Activated CD4-positive, alpha-beta memory T cell treated with anti-CD3 and anti-CD28 coated beads for 36 hours (primary cell): ENCODE results near the gene ANKS1B. TPM values are rescaled to one million over a fixed set of nuclear protein-coding genes. Genes with fewer than 3 reads are reported as not detected.

Experiments
- CTCF ChIA-PET: fragments of 350-600 bp; sonication (Branson Sonifier 250); formaldehyde crosslinking; loops from one replicate; lab custom pipeline; 2021; ENCODE audit warnings: antibody characterized with exemption, inconsistent platforms; lab: Charles Lee
- POLR2A ChIA-PET: fragments of 350-600 bp; sonication (Branson Sonifier 250); formaldehyde crosslinking; loops from one replicate; lab custom pipeline; 2021; ENCODE audit warnings: antibody characterized with exemption; lab: Charles Lee
- DNase-seq: peaks from one replicate; pipeline ENCODE4 v3.0.0-alpha.2; 2020
- H3K27ac Mint-ChIP-seq: one replicate; pipeline ENCODE4 v1.8.0; 2021; ENCODE audit warnings: mixed read lengths
- H3K27me3 Mint-ChIP-seq: one replicate; pipeline ENCODE4 v1.8.0; 2021; ENCODE audit warnings: mixed read lengths
- H3K36me3 Mint-ChIP-seq: one replicate; pipeline ENCODE4 v1.8.0; 2021; ENCODE audit warnings: mixed read lengths
- H3K4me1 Mint-ChIP-seq: one replicate; pipeline ENCODE4 v1.8.0; 2021; ENCODE audit warnings: low read depth, mixed read lengths
- H3K4me3 Mint-ChIP-seq: one replicate; pipeline ENCODE4 v1.8.0; 2021; ENCODE audit warnings: mild to moderate bottlenecking, mixed read lengths
- H3K9me3 Mint-ChIP-seq: one replicate; pipeline ENCODE4 v1.8.0; 2021; ENCODE audit warnings: mixed read lengths
- intact Hi-C: fragments of 100-400 bp; cut with micrococcal nuclease; formaldehyde crosslinking; loops from one replicate; pipeline ENCODE4 v1.15.1; 2023
- total RNA-seq, 2 experiments: library from RNA; stranded (reverse); gene quantifications; one replicate each; pipeline ENCODE4 v1.2.3, GENCODE V29; 2021

ANKS1B gene
- total RNA-seq, 2 experiments from 2014 or later = 0.97 to 1.0 TPM

- DNase-seq = no peak
- Mint-ChIP-seq H3K4me3 (no peak overlapping the region), H3K9me3 (peaks cover 5% of the 10 kb centered on the region), H3K36me3 (no peaks in the 10 kb centered on the region), H3K27me3 (no peaks in the 10 kb centered on the region), H3K4me1 (no peaks in the 10 kb centered on the region), H3K27ac (no peak overlapping the region)
- ChIA-PET POLR2A (no interaction called here), CTCF (no interaction called here)
- intact Hi-C loops = no loop called here
Observed at GRCh38 chr12:99707883-99708282, 276.9 kb downstream of the ANKS1B start.

- H3K36me3 Mint-ChIP-seq = no peaks in the 10 kb centered on the region
- ChIA-PET POLR2A (no interaction called here), CTCF (no interaction called here)
- no peak overlapping the region for H3K4me3 Mint-ChIP-seq
- intact Hi-C loops = no loop called here
- H3K4me1 Mint-ChIP-seq = no peaks in the 10 kb centered on the region
- peaks cover 5% of the 10 kb centered on the region for H3K9me3 Mint-ChIP-seq
- DNase-seq = no peak
- no peaks in the 10 kb centered on the region for H3K27me3 Mint-ChIP-seq
- H3K27ac Mint-ChIP-seq = no peak overlapping the region
Observed at GRCh38 chr12:99706736-99707473, 277.8 kb downstream of the ANKS1B start.

- intact Hi-C loops = no loop called here
- ChIA-PET CTCF (no interaction called here), POLR2A (no interaction called here)
- peaks cover 2% of the 10 kb centered on the region for H3K9me3 Mint-ChIP-seq
- H3K27ac Mint-ChIP-seq = no peak overlapping the region
- H3K4me1 Mint-ChIP-seq = no peaks in the 10 kb centered on the region
- no peak for DNase-seq
- H3K36me3 Mint-ChIP-seq = no peaks in the 10 kb centered on the region
- no peak overlapping the region for H3K4me3 Mint-ChIP-seq
- no peaks in the 10 kb centered on the region for H3K27me3 Mint-ChIP-seq
Observed at GRCh38 chr12:99704458-99704857, 280.3 kb downstream of the ANKS1B start.

- intact Hi-C loops = no loop called here
- H3K9me3 Mint-ChIP-seq = peaks cover 2% of the 10 kb centered on the region
- H3K27me3 Mint-ChIP-seq = no peaks in the 10 kb centered on the region
- ChIA-PET POLR2A (no interaction called here), CTCF (no interaction called here)
- DNase-seq = no peak
- no peaks in the 10 kb centered on the region for H3K36me3 Mint-ChIP-seq
- no peaks in the 10 kb centered on the region for H3K4me1 Mint-ChIP-seq
- H3K27ac Mint-ChIP-seq = no peak overlapping the region
- no peak overlapping the region for H3K4me3 Mint-ChIP-seq
Observed at GRCh38 chr12:99704036-99704435, 280.7 kb downstream of the ANKS1B start.

- no peaks in the 10 kb centered on the region for H3K36me3 Mint-ChIP-seq
- no peaks in the 10 kb centered on the region for H3K4me1 Mint-ChIP-seq
- H3K9me3 Mint-ChIP-seq = no peaks in the 10 kb centered on the region
- intact Hi-C loops = no loop called here
- H3K27ac Mint-ChIP-seq = no peak overlapping the region
- no peaks in the 10 kb centered on the region for H3K27me3 Mint-ChIP-seq
- no peak overlapping the region for H3K4me3 Mint-ChIP-seq
- no peak for DNase-seq
- ChIA-PET POLR2A (no interaction called here), CTCF (no interaction called here)
Observed at GRCh38 chr12:99700032-99700431, 284.7 kb downstream of the ANKS1B start.

GRCh38 chr12:99695050-99695449 lies 289.7 kb downstream of the ANKS1B start:
- Mint-ChIP-seq H3K36me3 (no peaks in the 10 kb centered on the region), H3K4me1 (no peaks in the 10 kb centered on the region), H3K27ac (no peak overlapping the region), H3K27me3 (no peaks in the 10 kb centered on the region), H3K9me3 (peaks cover 4% of the 10 kb centered on the region), H3K4me3 (no peak overlapping the region)
- DNase-seq = no peak
- intact Hi-C loops = no loop called here
- ChIA-PET POLR2A (interaction anchor here (0.7 kb wide), 1 partner anchor 278 kb away, joined by 4 read pairs; no protein-coding TSS in a partner anchor), CTCF (no interaction called here)

GRCh38 chr12:99686142-99686541 lies 298.6 kb downstream of the ANKS1B start:
- CTCF ChIA-PET = no interaction called here
- intact Hi-C loops = no loop called here
- H3K36me3 Mint-ChIP-seq = no peaks in the 10 kb centered on the region
- DNase-seq = no peak
- H3K27me3 Mint-ChIP-seq = no peaks in the 10 kb centered on the region
- POLR2A ChIA-PET = no interaction called here
- H3K9me3 Mint-ChIP-seq = peaks cover 18% of the 10 kb centered on the region
- no peak overlapping the region for H3K27ac Mint-ChIP-seq
- H3K4me1 Mint-ChIP-seq = no peaks in the 10 kb centered on the region
- H3K4me3 Mint-ChIP-seq = no peak overlapping the region

- CTCF ChIA-PET = no interaction called here
- Mint-ChIP-seq H3K27ac (no peak overlapping the region), H3K27me3 (no peaks in the 10 kb centered on the region), H3K4me3 (no peak overlapping the region), H3K9me3 (peaks cover 26% of the 10 kb centered on the region), H3K4me1 (no peaks in the 10 kb centered on the region), H3K36me3 (no peaks in the 10 kb centered on the region)
- intact Hi-C loops = no loop called here
- DNase-seq = no peak
- POLR2A ChIA-PET = no interaction called here
Observed at GRCh38 chr12:99680276-99680675, 304.5 kb downstream of the ANKS1B start.

GRCh38 chr12:99670635-99671034 lies 314.1 kb downstream of the ANKS1B start:
- POLR2A ChIA-PET = no interaction called here
- H3K4me1 Mint-ChIP-seq = no peaks in the 10 kb centered on the region
- intact Hi-C loops = no loop called here
- DNase-seq = no peak
- H3K36me3 Mint-ChIP-seq = no peaks in the 10 kb centered on the region
- no peaks in the 10 kb centered on the region for H3K27me3 Mint-ChIP-seq
- H3K9me3 Mint-ChIP-seq = peaks cover 3% of the 10 kb centered on the region
- H3K4me3 Mint-ChIP-seq = no peak overlapping the region
- CTCF ChIA-PET = no interaction called here
- no peak overlapping the region for H3K27ac Mint-ChIP-seq

- Mint-ChIP-seq H3K27ac (no peak overlapping the region), H3K9me3 (no peaks in the 10 kb centered on the region), H3K4me3 (no peak overlapping the region), H3K36me3 (no peaks in the 10 kb centered on the region), H3K27me3 (no peaks in the 10 kb centered on the region), H3K4me1 (no peaks in the 10 kb centered on the region)
- ChIA-PET CTCF (interaction anchor here (1.5 kb wide), 1 partner anchor 616 kb away, joined by 6 read pairs; no protein-coding TSS in a partner anchor), POLR2A (no interaction called here)
- no peak for DNase-seq
- intact Hi-C loops = no loop called here
Observed at GRCh38 chr12:99658671-99659349, 325.9 kb downstream of the ANKS1B start.

- Mint-ChIP-seq H3K4me3 (no peak overlapping the region), H3K36me3 (no peaks in the 10 kb centered on the region), H3K27me3 (no peaks in the 10 kb centered on the region), H3K27ac (no peak overlapping the region), H3K9me3 (no peaks in the 10 kb centered on the region), H3K4me1 (no peaks in the 10 kb centered on the region)
- ChIA-PET POLR2A (no interaction called here), CTCF (no interaction called here)
- intact Hi-C loops = no loop called here
- DNase-seq = no peak
Observed at GRCh38 chr12:99649551-99649950, 335.2 kb downstream of the ANKS1B start.

GRCh38 chr12:99648183-99648582 lies 336.6 kb downstream of the ANKS1B start:
- intact Hi-C loops = no loop called here
- DNase-seq = no peak
- Mint-ChIP-seq H3K4me1 (no peaks in the 10 kb centered on the region), H3K27ac (no peak overlapping the region), H3K9me3 (no peaks in the 10 kb centered on the region), H3K36me3 (no peaks in the 10 kb centered on the region), H3K4me3 (no peak overlapping the region), H3K27me3 (no peaks in the 10 kb centered on the region)
- CTCF ChIA-PET = no interaction called here
- POLR2A ChIA-PET = no interaction called here

GRCh38 chr12:99647453-99647852 lies 337.3 kb downstream of the ANKS1B start, which contains the start of gene GARIN6:
TSS of gene GARIN6 (plus strand) at chr12:99647753. CDS start at chr12:99648175, 422 bp downstream.
- H3K4me3 Mint-ChIP-seq = no peak within 1 kb of the TSS
- H3K27ac Mint-ChIP-seq = no peak within 1 kb of the TSS
- intact Hi-C loops = no loop called here
- no peaks in the 10 kb centered on the region for H3K36me3 Mint-ChIP-seq
- ChIA-PET CTCF (no interaction called here), POLR2A (no interaction called here)
- H3K27me3 Mint-ChIP-seq = no peaks in the 10 kb centered on the region
- no peaks in the 10 kb centered on the region for H3K4me1 Mint-ChIP-seq
- DNase-seq = no peak
- H3K9me3 Mint-ChIP-seq = no peaks in the 10 kb centered on the region
